NCI-H187 (cell line): Measurements from ENCODE around the gene COBL.
A peak's percentile ranks its signal among the peaks of the same experiment; 100 is the strongest.

ENCODE experiments used
- DNase-seq, 2 experiments: peaks; one replicate each; lab custom pipeline; 2025; lab: John Stamatoyannopoulos, UW

COBL gene

DNA sequence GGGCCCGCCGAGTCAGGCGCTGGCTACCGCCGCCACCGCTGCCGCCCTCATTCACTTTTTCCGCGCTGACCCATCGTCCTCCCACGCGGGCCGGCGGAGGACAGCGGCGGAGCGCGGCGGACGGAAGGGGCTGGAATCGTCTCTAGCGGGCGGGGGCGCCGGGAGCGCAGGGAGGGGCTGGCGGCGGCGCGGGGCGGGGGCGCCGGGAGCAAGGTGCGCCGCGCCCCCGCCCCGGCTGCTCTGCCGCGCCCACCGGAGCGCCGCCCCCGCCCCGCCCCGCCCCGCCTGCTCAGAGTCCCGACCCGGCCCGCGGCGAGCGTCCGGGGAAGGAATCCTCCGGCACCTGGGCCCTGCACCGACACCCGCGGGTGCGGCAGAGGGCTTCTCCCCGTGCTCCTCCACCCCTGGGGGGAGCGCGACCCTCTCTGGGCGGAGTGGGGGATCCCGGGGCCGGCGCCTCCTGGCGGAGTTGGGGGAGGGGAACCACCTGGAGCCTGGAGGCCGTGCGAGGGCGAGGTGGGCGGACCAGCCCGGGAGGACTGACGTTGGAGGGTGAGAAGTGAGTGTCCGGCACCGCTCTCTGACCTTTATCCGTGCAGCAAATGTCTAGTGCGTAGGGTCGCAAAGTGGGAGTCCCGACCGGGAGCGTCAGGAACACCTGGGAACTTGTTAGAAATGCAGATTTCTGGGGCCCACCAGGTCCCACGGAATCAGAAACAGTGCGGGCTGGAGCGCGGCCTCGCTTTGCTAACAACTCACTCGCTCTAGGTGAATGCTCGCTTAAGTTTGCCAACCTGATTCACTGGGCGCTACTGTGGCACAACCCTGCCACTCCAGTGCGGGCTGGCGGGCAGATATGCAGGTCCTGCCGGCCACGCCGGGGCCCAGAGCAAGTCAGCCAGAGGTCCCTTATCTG lies at the start of gene COBL:
COBL (minus strand) TSS at position 144 of the 916 bp plus-strand sequence. CDS start 176 bp downstream, outside the sequence.
- DNase-seq = no peak

GRCh38 chr7:51366172-51366728 lies 49.6 kb upstream of the COBL start:
- no peak for DNase-seq

- DNase-seq = no peak
Observed at GRCh38 chr7:51357821-51358220, 41.2 kb upstream of the COBL start.

DNA sequence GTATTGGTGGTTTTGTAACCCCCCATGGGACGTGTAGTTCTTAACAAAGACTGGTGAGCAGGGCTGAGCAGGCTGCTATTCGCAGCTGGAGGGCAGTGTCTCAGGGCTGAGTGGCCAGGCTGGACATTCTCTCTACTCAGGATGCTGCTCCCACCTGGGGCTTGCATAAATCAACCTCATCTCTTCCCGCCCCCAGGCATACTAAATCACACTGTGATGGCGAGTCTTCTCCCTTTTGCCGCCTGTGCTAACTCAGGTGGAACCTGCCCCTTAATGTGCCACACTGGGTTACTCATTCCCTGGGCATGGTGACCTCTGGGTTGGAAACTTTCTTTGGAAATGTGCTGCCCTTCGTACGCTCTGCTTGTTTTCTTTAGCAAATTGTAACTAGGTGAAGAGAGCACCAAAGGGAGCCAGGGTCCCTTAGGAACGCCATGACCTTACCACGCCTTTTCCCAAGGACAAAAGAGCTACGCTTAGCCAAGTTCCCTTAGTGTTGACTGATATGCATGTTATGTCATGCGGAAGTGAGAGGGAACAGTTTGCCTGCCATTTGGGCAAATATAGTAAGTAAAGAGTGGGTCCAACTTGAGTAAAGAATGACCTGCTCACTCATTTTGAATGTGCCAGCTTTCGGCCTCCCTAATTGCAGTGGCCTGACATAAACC lies 40.4 kb upstream of the COBL start:
- DNase-seq = no peak

GRCh38 chr7:51354897-51355296 lies 38.3 kb upstream of the COBL start:
- DNase-seq = no peak

GRCh38 chr7:51354434-51354833 lies 37.8 kb upstream of the COBL start:
- DNase-seq = no peak

DNA sequence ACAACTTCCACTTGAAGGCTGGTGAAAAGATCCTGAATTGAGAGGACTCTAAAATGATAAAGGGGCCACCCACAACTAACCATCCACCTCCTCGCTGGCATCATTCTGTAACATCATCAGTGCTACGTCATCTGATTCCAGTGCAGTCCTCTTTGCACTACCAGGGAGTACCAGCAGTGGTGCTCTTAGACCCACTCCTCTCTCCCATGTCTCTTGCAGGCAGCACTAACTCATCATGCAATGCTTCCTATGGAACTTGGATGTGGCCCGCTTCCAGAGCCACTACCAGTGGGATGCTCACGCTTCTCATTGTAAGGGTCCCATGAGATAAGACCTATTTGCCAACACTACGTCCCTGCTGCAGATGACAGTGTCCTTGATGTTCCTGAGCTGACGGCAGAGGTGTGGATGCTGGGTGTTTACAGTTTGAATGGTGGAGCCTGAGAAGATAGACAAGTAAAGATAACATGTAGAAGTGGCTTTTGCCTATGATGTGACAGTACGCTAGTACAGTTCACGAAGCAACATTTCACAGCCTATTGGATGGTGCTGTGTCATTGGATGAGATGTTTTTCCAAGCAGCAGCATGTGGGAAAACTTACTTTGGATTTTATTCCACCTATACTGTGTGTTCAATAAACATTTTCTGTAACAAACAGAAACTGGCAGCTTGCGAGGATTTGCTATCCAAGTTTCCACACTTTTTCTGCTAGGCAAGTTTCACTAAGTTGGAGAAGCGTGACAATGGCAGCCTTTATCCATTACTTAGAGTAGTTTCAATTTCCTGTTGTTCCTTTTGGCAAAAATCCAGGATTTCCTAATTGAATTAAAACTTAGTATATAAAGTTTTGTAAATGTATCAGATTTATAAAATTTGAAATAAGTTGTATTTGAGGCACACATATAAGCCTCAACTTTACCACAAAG lies 35.8 kb upstream of the COBL start:
- DNase-seq = no peak

GRCh38 chr7:51351661-51352060 lies 35.1 kb upstream of the COBL start:
- DNase-seq = no peak

- DNase-seq = no peak
Observed at GRCh38 chr7:51350546-51350896, 33.9 kb upstream of the COBL start.

GRCh38 chr7:51349820-51350545 lies 33.4 kb upstream of the COBL start:
- DNase-seq = peak; percentile 70

DNA sequence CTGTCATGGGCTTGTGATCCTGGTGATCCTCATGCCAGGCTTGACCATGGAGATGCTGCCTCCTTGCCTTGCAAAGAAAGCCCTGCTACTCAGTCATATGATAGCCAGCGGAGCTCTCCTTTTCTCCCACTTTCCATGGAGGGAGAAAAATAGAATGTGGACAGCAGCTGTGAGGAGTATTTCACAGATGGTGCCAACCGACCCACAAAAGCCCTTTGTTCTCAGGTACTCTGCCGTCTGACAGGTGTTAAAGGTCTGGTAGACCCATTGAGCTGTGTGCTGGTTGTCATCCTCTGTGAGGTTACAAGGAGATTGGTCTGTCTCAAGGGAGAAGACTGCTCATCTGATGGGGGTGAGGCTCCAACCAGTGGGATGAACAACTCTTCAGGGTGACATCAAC lies 29.5 kb upstream of the COBL start:
- peak in 1 of 2 experiments; percentile 59 for DNase-seq

- peak in 1 of 2 experiments; percentile 26 for DNase-seq
Observed at GRCh38 chr7:51344406-51345138, 28.0 kb upstream of the COBL start.

- no peak for DNase-seq
Observed at GRCh38 chr7:51340936-51341335, 24.3 kb upstream of the COBL start.

GRCh38 chr7:51340029-51340838 lies 23.6 kb upstream of the COBL start:
- no peak for DNase-seq

DNA sequence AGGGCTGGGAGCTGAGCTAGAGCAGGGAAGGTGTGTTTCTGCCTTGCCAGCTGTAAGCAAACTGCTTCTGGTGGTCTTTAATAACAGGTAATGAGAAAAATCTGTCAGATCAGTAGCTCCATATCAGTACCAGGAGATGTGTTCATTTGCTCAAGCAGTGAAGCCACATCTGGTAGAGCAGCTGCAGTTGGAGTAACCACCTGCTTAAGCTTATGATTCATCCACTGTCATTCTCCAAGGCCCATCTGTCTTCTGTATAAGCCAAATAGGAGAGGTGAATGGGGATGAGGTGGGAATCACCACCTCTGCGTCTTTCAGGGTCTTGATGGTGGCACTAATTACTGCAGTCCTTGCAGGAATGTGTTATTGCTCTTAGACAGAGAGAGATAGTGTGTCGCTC lies 18.4 kb upstream of the COBL start:
- DNase-seq = no peak

DNA sequence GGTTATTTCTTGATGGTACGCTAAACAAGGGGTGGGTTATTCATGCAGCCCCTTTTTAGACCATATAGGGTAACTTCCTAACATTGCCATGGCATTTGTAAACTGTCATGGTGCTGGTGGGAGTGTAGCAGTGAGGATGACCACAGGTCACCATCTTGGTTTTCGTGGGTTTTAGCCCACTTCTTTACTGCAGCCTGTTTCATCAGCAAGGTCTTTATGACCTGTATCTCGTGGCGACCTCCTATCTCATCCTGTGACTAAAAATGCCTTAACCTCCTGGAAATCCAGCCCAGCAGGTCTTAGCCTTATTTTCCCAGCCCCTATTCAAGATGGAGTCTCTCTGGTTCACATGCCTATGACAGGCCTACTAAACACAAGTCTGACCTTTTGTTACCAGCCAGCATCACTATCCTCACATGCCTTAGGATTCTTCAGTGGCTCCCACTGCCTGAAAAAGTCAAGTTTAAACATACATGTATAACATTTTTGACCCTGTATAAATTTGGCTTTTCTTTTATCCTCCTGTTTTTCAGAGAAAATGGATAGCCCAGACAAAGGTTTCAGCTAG lies 13.2 kb upstream of the COBL start:
- DNase-seq = no peak

DNA sequence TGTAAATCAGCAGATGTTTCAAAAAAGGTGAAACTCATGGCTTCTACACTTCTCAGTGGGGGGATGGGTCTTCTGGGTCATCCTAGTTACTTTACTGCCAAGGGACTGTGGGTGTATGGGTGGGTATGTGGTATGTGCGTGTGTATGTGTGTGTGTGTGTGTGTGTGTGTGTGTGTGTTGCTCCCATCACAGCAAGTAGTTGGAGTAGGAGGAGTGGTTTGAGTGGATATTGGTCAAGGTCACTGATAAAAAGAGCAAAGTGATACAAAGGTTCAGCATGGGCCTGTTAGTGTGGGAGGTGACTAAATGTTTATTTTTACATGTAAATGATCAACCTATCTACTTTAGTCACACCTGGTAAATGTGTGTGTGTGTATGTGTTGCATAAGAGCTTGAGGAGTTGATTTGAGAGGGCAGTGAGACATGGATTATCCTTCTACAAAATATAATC lies 11.8 kb upstream of the COBL start:
- no peak for DNase-seq

GRCh38 chr7:51327287-51327717 lies 10.7 kb upstream of the COBL start:
- no peak for DNase-seq

GRCh38 chr7:51326656-51327286 lies 10.2 kb upstream of the COBL start:
- DNase-seq = no peak
